Islet precursor cell (in vitro differentiated cells): ENCODE measurements around the gene RNF41.
"Not testable (repeated sequence)": the region's sequence is repeated elsewhere in the genome, so short reads cannot be mapped to it uniquely, and the experiment has no call there.

Source experiments
- DNase-seq: peaks from one replicate; pipeline ENCODE4 v3.0.0-alpha.2; 2018

Gene RNF41

GRCh38 chr12:56163533-56164344 lies 58.0 kb downstream of the RNF41 start:
- DNase-seq = no peak

GRCh38 chr12:56162468-56163290 lies 59.0 kb downstream of the RNF41 start:
- no peak for DNase-seq

GRCh38 chr12:56161690-56162351 lies 59.9 kb downstream of the RNF41 start:
- no peak for DNase-seq

- DNase-seq = no peak
Measured at GRCh38 chr12:56160894-56161689, 60.6 kb downstream of the RNF41 start.

GRCh38 chr12:56160193-56160763 lies 61.4 kb downstream of the RNF41 start:
- no peak for DNase-seq

- DNase-seq = no peak
Measured at GRCh38 chr12:56159482-56160192, 62.1 kb downstream of the RNF41 start.

GRCh38 chr12:56158926-56159461 lies 62.7 kb downstream of the RNF41 start:
- peak; percentile 90 for DNase-seq

- DNase-seq = peak; percentile 99
Measured at GRCh38 chr12:56158029-56158925, 63.4 kb downstream of the RNF41 start, which contains the start of gene MYL6. Gene MYL6, plus strand, starts transcription at chr12:56158359. Its CDS starts 43 bp downstream, at chr12:56158402.

GRCh38 chr12:56157201-56158028 lies 64.3 kb downstream of the RNF41 start:
- DNase-seq = peak; percentile 97

GRCh38 chr12:56156464-56157200 lies 65.1 kb downstream of the RNF41 start:
- not testable (repeated sequence) for DNase-seq

GRCh38 chr12:56155256-56155845 lies 66.4 kb downstream of the RNF41 start:
- DNase-seq = no peak

- no peak for DNase-seq
Measured at GRCh38 chr12:56154818-56155217, 66.9 kb downstream of the RNF41 start.

- DNase-seq = no peak
Measured at GRCh38 chr12:56154246-56154771, 67.4 kb downstream of the RNF41 start.

- DNase-seq = no peak
Measured at GRCh38 chr12:56153678-56154065, 68.0 kb downstream of the RNF41 start.

- no peak for DNase-seq
Measured at GRCh38 chr12:56152756-56153677, 68.7 kb downstream of the RNF41 start.
